Measurements from ENCODE around the gene ACTG1. TPM values are rescaled to one million over a fixed set of nuclear protein-coding genes. Genes with fewer than 3 reads are reported as not detected.

Gene ACTG1
- total and polyA plus RNA-seq, 2 of the 13 experiments (the other 11 are each of a cell fraction or from before 2014, with no cell fraction given) = 973 to 1,138 TPM

- TF ChIP-seq, protein P1, sequence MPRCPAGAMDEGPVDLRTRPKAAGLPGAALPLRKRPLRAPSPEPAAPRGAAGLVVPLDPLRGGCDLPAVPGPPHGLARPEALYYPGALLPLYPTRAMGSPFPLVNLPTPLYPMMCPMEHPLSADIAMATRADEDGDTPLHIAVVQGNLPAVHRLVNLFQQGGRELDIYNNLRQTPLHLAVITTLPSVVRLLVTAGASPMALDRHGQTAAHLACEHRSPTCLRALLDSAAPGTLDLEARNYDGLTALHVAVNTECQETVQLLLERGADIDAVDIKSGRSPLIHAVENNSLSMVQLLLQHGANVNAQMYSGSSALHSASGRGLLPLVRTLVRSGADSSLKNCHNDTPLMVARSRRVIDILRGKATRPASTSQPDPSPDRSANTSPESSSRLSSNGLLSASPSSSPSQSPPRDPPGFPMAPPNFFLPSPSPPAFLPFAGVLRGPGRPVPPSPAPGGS (CRISPR knock-in tag; IDR thresholded peaks at IDR 0.05) = peak; percentile 60; the same call in 1 of the 2 replicates
- TF ChIP-seq ZNF256 (CRISPR knock-in tag; conservative IDR thresholded peaks at IDR 0.05) = no peak
- no peak for TF ChIP-seq POLR2AphosphoS2 (IDR thresholded peaks at IDR 0.05; ENCODE audit: low read depth, low read length)
- TF ChIP-seq PAF1 (CRISPR knock-in tag; IDR thresholded peaks at IDR 0.05) = no peak
- TF ChIP-seq ZKSCAN5 (CRISPR knock-in tag; IDR thresholded peaks at IDR 0.05) = no peak
- TF ChIP-seq KDM4B (CRISPR knock-in tag; IDR thresholded peaks at IDR 0.05) = no peak
- no peak for TF ChIP-seq IKZF4 (CRISPR knock-in tag; IDR thresholded peaks at IDR 0.05; ENCODE audit: borderline replicate concordance, low read depth, not compliant biosample characterization)
- TF ChIP-seq SRSF9 (IDR thresholded peaks at IDR 0.05; ENCODE audit: borderline replicate concordance, insufficient read depth, low read depth, low read length, poor library complexity, severe bottlenecking) = no peak
- no peak for TF ChIP-seq ZNF280B (CRISPR knock-in tag; IDR thresholded peaks at IDR 0.05; ENCODE audit: borderline replicate concordance)
- no peak for TF ChIP-seq CC2D1A (CRISPR knock-in tag; IDR thresholded peaks at IDR 0.05)
- no peak for TF ChIP-seq ZNF446 (CRISPR knock-in tag; IDR thresholded peaks at IDR 0.05)
- no peak for TF ChIP-seq PLRG1 (conservative IDR thresholded peaks at IDR 0.05)
- TF ChIP-seq, protein P2, sequence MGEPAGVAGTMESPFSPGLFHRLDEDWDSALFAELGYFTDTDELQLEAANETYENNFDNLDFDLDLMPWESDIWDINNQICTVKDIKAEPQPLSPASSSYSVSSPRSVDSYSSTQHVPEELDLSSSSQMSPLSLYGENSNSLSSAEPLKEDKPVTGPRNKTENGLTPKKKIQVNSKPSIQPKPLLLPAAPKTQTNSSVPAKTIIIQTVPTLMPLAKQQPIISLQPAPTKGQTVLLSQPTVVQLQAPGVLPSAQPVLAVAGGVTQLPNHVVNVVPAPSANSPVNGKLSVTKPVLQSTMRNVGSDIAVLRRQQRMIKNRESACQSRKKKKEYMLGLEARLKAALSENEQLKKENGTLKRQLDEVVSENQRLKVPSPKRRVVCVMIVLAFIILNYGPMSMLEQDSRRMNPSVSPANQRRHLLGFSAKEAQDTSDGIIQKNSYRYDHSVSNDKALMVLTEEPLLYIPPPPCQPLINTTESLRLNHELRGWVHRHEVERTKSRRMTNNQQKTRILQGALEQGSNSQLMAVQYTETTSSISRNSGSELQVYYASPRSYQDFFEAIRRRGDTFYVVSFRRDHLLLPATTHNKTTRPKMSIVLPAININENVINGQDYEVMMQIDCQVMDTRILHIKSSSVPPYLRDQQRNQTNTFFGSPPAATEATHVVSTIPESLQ (CRISPR knock-in tag; conservative IDR thresholded peaks at IDR 0.05) = no peak
- TF ChIP-seq, protein P3, sequence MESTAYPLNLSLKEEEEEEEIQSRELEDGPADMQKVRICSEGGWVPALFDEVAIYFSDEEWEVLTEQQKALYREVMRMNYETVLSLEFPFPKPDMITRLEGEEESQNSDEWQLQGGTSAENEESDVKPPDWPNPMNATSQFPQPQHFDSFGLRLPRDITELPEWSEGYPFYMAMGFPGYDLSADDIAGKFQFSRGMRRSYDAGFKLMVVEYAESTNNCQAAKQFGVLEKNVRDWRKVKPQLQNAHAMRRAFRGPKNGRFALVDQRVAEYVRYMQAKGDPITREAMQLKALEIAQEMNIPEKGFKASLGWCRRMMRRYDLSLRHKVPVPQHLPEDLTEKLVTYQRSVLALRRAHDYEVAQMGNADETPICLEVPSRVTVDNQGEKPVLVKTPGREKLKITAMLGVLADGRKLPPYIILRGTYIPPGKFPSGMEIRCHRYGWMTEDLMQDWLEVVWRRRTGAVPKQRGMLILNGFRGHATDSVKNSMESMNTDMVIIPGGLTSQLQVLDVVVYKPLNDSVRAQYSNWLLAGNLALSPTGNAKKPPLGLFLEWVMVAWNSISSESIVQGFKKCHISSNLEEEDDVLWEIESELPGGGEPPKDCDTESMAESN (CRISPR knock-in tag; conservative IDR thresholded peaks at IDR 0.05) = no peak
- TF ChIP-seq KLF9 (CRISPR knock-in tag; IDR thresholded peaks at IDR 0.05; ENCODE audit: low read depth) = no peak
- no peak for TF ChIP-seq RFX1 (IDR thresholded peaks at IDR 0.05)
- no peak for TF ChIP-seq TBL1XR1 (IDR thresholded peaks at IDR 0.05; ENCODE audit: borderline replicate concordance, low read length, partially characterized antibody)
- TF ChIP-seq ZNF572 (CRISPR knock-in tag; IDR thresholded peaks at IDR 0.05) = no peak
- TF ChIP-seq ZNF34 (CRISPR knock-in tag; IDR thresholded peaks at IDR 0.05; ENCODE audit: borderline replicate concordance) = peak; percentile 76
- no peak for TF ChIP-seq REPIN1 (CRISPR knock-in tag; IDR thresholded peaks at IDR 0.05; ENCODE audit: borderline replicate concordance, low read depth)
- TF ChIP-seq PRMT3 (CRISPR knock-in tag; IDR thresholded peaks at IDR 0.05; ENCODE audit: borderline replicate concordance, low read depth) = no peak
- TF ChIP-seq ZNF235 (CRISPR knock-in tag; IDR thresholded peaks at IDR 0.05; ENCODE audit: borderline replicate concordance) = no peak
Observed at GRCh38 chr17:81519284-81520020, 6.9 kb upstream of the ACTG1 start (continued).
